Liver (tissue), 9 donors: ENCODE results near the gene PROX1. TPM values are rescaled to one million over a fixed set of nuclear protein-coding genes. Genes with fewer than 3 reads are reported as not detected.

Source experiments
- DNase-seq: peaks from one replicate; pipeline ENCODE4 v3.0.0-alpha.2; 2017; ENCODE audit warnings: low spot score
- H3K27ac ChIP-seq, 2 donors: one replicate each; pipeline ENCODE4 v1.7.0; 2013; ENCODE audit warnings: inconsistent platforms in 2 of 2, low read length in 2 of 2, control low read depth in 1 of 2, low read depth in 1 of 2, mild to moderate bottlenecking in 1 of 2
- H3K27me3 ChIP-seq, 4 donors: one replicate each; pipeline versions ENCODE4 v1.6.1 to v1.7.0; 2013; ENCODE audit warnings: low read length in 3 of 4, inconsistent platforms in 1 of 4, mild to moderate bottlenecking in 1 of 4, moderate library complexity in 1 of 4; ENCODE audit not compliant: control insufficient read depth in 4 of 4, insufficient read depth in 4 of 4
- H3K36me3 ChIP-seq, 4 donors: one replicate each; pipeline versions ENCODE4 v1.6.1 to v1.7.0; 2013; ENCODE audit warnings: low read length in 3 of 4, mild to moderate bottlenecking in 3 of 4, low read depth in 1 of 4, moderate library complexity in 1 of 4; ENCODE audit not compliant: control insufficient read depth in 4 of 4, insufficient read depth in 3 of 4
- H3K4me1 ChIP-seq, 4 donors: one replicate each; pipeline versions ENCODE4 v1.6.1 to v1.7.0; 2013; ENCODE audit warnings: low read length in 3 of 4, mild to moderate bottlenecking in 3 of 4, moderate library complexity in 1 of 4; ENCODE audit not compliant: control insufficient read depth in 4 of 4, insufficient read depth in 4 of 4
- H3K4me3 ChIP-seq, 3 donors: one replicate each; pipeline versions ENCODE4 v1.6.1 to v1.7.0; 2013; ENCODE audit warnings: low read length in 3 of 3, control low read depth in 1 of 3, low read depth in 1 of 3, mild to moderate bottlenecking in 1 of 3
- H3K9ac ChIP-seq, 2 donors: one replicate each; pipeline ENCODE4 v1.7.0; 2013; ENCODE audit warnings: low read length in 2 of 2, mild to moderate bottlenecking in 2 of 2, moderate library complexity in 2 of 2, control low read depth in 1 of 2, low read depth in 1 of 2
- H3K9me3 ChIP-seq, 4 donors: one replicate each; pipeline versions ENCODE4 v1.6.1 to v1.7.0; 2013; ENCODE audit warnings: low read length in 3 of 4; ENCODE audit not compliant: control insufficient read depth in 4 of 4
- CTCF ChIP-seq: fragments of 150-350 bp; IDR thresholded peaks from 2 replicates; pipeline ENCODE4 v1.5.1; 2017; ENCODE audit warnings: improper control_type of control experiment, low read depth, low read length; ENCODE audit not compliant: missing input control
- EGR1 ChIP-seq, 2 donors: IDR thresholded peaks; 2 replicates each; pipeline ENCODE4 v1.6.1; 2016 to 2018; ENCODE audit warnings: antibody characterized with exemption in 2 of 2, low read depth in 2 of 2
- FOXA1 ChIP-seq: IDR thresholded peaks from 2 replicates; pipeline ENCODE4 v1.6.1; 2016; ENCODE audit warnings: antibody characterized with exemption
- FOXA2 ChIP-seq: IDR thresholded peaks from 2 replicates; pipeline ENCODE4 v1.6.1; 2016; ENCODE audit warnings: antibody characterized with exemption
- GABPA ChIP-seq, 2 donors: IDR thresholded peaks in 1 of 2; conservative IDR thresholded peaks in 1 of 2; 2 replicates each; pipeline ENCODE4 v1.6.1; 2016; ENCODE audit warnings: antibody characterized with exemption in 2 of 2, mild to moderate bottlenecking in 1 of 2, moderate library complexity in 1 of 2
- HNF4A ChIP-seq, 2 donors: conservative IDR thresholded peaks; 2 replicates each; pipeline ENCODE4 v1.6.1; 2016; ENCODE audit warnings: antibody characterized with exemption in 2 of 2, mild to moderate bottlenecking in 2 of 2
- HNF4G ChIP-seq: IDR thresholded peaks from 2 replicates; pipeline ENCODE4 v1.6.1; 2016; ENCODE audit warnings: antibody characterized with exemption
- JUND ChIP-seq, 2 donors: IDR thresholded peaks; 2 replicates each; pipeline ENCODE4 v1.6.1; 2016; ENCODE audit warnings: antibody characterized with exemption in 2 of 2
- NR2F2 ChIP-seq: IDR thresholded peaks from 2 replicates; pipeline ENCODE4 v1.6.1; 2016; ENCODE audit warnings: antibody characterized with exemption
- RAD21 ChIP-seq, 2 donors: IDR thresholded peaks; 2 replicates each; pipeline ENCODE4 v1.6.1; 2016; ENCODE audit warnings: antibody characterized with exemption in 2 of 2, mild to moderate bottlenecking in 2 of 2
- REST ChIP-seq: IDR thresholded peaks from 2 replicates; pipeline ENCODE4 v1.6.1; 2016; ENCODE audit warnings: antibody characterized with exemption, mild to moderate bottlenecking
- RXRA ChIP-seq, 2 donors: IDR thresholded peaks; 2 replicates each; pipeline ENCODE4 v1.6.1; 2017 to 2018; ENCODE audit warnings: antibody characterized with exemption in 2 of 2, mild to moderate bottlenecking in 1 of 2
- SP1 ChIP-seq: IDR thresholded peaks from 2 replicates; pipeline ENCODE4 v1.6.1; 2018; ENCODE audit warnings: antibody characterized with exemption, mild to moderate bottlenecking
- TAF1 ChIP-seq: conservative IDR thresholded peaks from 2 replicates; pipeline ENCODE4 v1.6.1; 2016; ENCODE audit warnings: antibody characterized with exemption, mild to moderate bottlenecking
- YY1 ChIP-seq: IDR thresholded peaks from 2 replicates; pipeline ENCODE4 v1.6.1; 2016; ENCODE audit warnings: antibody characterized with exemption, mild to moderate bottlenecking
- ZBTB33 ChIP-seq: IDR thresholded peaks from 2 replicates; pipeline ENCODE4 v1.6.1; 2016; ENCODE audit warnings: antibody characterized with exemption
- WGBS: extraction: QIAGEN DNeasy Blood & Tissue Kit; methylation state at CpG from one replicate; pipeline ENCODE4 v1.1.7; 2013; 5-methylcytosine and 5-hydroxymethylcytosine counted together
- polyA plus RNA-seq, 2 donors: library from polyadenylated mRNA; stranded (reverse) in 1 of 2; unstranded in 1 of 2; fragments of 200-250 nt in 1 of 2; fragments of >200 nt in 1 of 2; fragmentation: Nextera tagmentation in 1 of 2; extraction: Ambion mirVana in 1 of 2; gene quantifications; one replicate each; pipeline versions ENCODE4 v1.2.1 to v1.2.3, GENCODE V29; 2013 to 2015
- total RNA-seq, 2 donors: library from RNA; depleted of rRNA; stranded (reverse); fragments of >200 nt; gene quantifications; one replicate each; pipeline ENCODE4 v1.2.3, GENCODE V29; 2014
- TF ChIP-seq, protein P1 (sequence below): IDR thresholded peaks from 2 replicates; pipeline ENCODE4 v1.6.1; 2016; ENCODE audit warnings: antibody characterized with exemption
- TF ChIP-seq, protein P2 (sequence below): IDR thresholded peaks from 2 replicates; pipeline ENCODE4 v1.6.1; 2016; ENCODE audit warnings: antibody characterized with exemption
- donor health status: healthy.
- donor health status: healthy.
- donor health status: healthy.
- donor health status: healthy.
- donor health status: healthy.

The PROX1 gene
- total and polyA plus RNA-seq, 4 donors, result 18.3 to 101 (median 31.3) TPM

GRCh38 chr1:213956295-213956770 is 31.4 kb upstream of the PROX1 start (continued):
- TF ChIP-seq ZBTB33 (peak; percentile 69), HNF4G (peak; percentile 60)

GRCh38 chr1:213958346-213958745 is 29.4 kb upstream of the PROX1 start:
- TF ChIP-seq GABPA (IDR thresholded peaks at IDR 0.05 in 1 of 2, conservative IDR thresholded peaks at IDR 0.05 in 1 of 2), result no peak
- peak; percentile 89 to 90 for TF ChIP-seq RXRA (IDR thresholded peaks at IDR 0.05)
- TF ChIP-seq, protein P1, sequence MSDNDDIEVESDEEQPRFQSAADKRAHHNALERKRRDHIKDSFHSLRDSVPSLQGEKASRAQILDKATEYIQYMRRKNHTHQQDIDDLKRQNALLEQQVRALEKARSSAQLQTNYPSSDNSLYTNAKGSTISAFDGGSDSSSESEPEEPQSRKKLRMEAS, result peak; percentile 72
- peak; percentile 24 for TF ChIP-seq YY1
- TF ChIP-seq SP1, result peak; percentile 86
- TF ChIP-seq RAD21 (IDR thresholded peaks at IDR 0.05), result peak; percentile 27 to 59
- peak; percentile 27 for TF ChIP-seq FOXA1
- TF ChIP-seq, protein P2, sequence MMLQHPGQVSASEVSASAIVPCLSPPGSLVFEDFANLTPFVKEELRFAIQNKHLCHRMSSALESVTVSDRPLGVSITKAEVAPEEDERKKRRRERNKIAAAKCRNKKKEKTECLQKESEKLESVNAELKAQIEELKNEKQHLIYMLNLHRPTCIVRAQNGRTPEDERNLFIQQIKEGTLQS, result peak; percentile 47
- TF ChIP-seq REST, result peak; percentile 36
- peak; percentile 75 to 77 for TF ChIP-seq HNF4A (conservative IDR thresholded peaks at IDR 0.05)
- TF ChIP-seq TAF1, result no peak
- TF ChIP-seq ZBTB33, result peak; percentile 56
- TF ChIP-seq FOXA2, result peak; percentile 61
- TF ChIP-seq JUND (IDR thresholded peaks at IDR 0.05), result peak; percentile 45 to 73
- TF ChIP-seq NR2F2, result peak; percentile 60
- no peak for TF ChIP-seq CTCF
- TF ChIP-seq HNF4G, result peak; percentile 47
- TF ChIP-seq EGR1 (IDR thresholded peaks at IDR 0.05; ENCODE audit: low read depth in 2 of 2), result no peak
- H3K4me1 ChIP-seq, result peaks cover 1 to 39% (median 23%) of the 10 kb centered on the region in 4 donors
- H3K9me3 ChIP-seq, result no peaks in the 10 kb centered on the region
- H3K27ac ChIP-seq, result peak overlapping the region; percentile 36 to 58
- no peak for DNase-seq
- no peak overlapping the region for H3K9ac ChIP-seq
- no peaks in the 10 kb centered on the region for H3K27me3 ChIP-seq
- H3K36me3 ChIP-seq, result no peaks in the 10 kb centered on the region
- H3K4me3 ChIP-seq, result no peak overlapping the region
- WGBS, result 40% methylated on average over 2 of the region's 2 CpGs
